Spleen (tissue), 7 donors: ENCODE data around the gene TAP1.

Source experiments
- CTCF ChIP-seq, 11 experiments: fragments of 200-600 bp in 7 of 11; fragments of 450-650 bp in 4 of 11; sonication (generic) in 4 of 11; IDR thresholded peaks in 8 of 11; conservative IDR thresholded peaks in 3 of 11; 1 replicate in 7 of 11; 2 replicates in 4 of 11; pipeline versions ENCODE4 v1.4.0 to v1.8.0; 2016 to 2021; ENCODE audit warnings: antibody characterized with exemption in 11 of 11, inconsistent platforms in 4 of 11, mild to moderate bottlenecking in 1 of 11
- POLR2A ChIP-seq, 3 donors: fragments of 450-650 bp; IDR thresholded peaks; one replicate each; pipeline ENCODE4 v1.5.1; 2017; ENCODE audit warnings: antibody characterized with exemption in 3 of 3, mild to moderate bottlenecking in 1 of 3
- POLR2AphosphoS5 ChIP-seq, 3 donors: sonication (generic); formaldehyde crosslinking; IDR thresholded peaks; one replicate each; pipeline ENCODE4 v1.5.1; 2017; ENCODE audit warnings: antibody characterized with exemption in 3 of 3
- donor health status: DM: no; HTN: no; CAD: no; lungs with moderate emphysema.
- donor health status: DM: no; HTN: no; CAD: no.
- donor health status: DM: no; HTN: no; CAD: no.

DNA sequence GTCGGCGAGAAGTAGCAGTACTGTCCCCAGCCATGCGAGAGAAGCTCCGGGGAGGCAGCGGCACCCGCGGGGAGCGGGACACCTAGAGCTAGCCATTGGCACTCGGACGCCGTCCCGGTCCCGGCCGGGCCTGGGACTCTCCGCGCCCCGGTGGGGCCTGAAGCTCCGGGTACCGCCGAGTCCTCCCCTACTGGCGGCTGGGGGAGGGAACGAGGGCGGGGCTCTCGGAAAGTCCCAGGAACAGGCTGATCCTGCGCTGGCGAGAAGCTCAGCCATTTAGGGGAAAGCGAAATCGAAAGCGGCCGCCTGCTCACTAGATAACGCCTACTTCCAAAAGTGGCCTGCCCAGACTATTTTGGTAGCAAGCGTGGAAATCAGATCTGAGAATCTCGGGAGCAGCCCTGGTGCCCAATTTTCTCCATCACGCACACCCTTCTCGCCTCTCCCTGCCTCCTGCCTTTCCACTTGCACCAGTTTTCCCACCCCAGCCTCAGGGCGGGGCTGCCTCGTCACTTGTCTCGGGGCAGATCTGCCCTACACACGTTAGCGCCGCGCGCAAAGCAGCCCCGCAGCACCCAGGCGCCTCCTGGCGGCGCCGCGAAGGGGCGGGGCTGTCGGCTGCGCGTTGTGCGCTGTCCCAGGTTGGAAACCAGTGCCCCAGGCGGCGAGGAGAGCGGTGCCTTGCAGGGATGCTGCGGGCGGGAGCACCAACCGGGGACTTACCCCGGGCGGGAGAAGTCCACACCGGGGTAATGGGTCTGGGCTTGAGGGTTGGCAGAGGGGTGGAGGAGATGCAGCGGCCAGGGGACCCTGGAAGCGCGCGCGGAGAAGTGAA lies at the start of gene TAP1, which contains the start of gene PSMB9:
- peak; percentile 86 to 97 (median 95) for TF ChIP-seq CTCF (IDR thresholded peaks at IDR 0.05 in 8 of 11, conservative IDR thresholded peaks at IDR 0.05 in 3 of 11)
- peak; percentile 92 to 95 (median 94) for TF ChIP-seq POLR2AphosphoS5 (IDR thresholded peaks at IDR 0.05)
- peak; percentile 84 to 95 (median 90) for TF ChIP-seq POLR2A (IDR thresholded peaks at IDR 0.05)
